Mesenchymal stem cell (in vitro differentiated cells and primary cell): Measurements from ENCODE around the gene CHCHD3.

Experiments
- DNase-seq: peaks from one replicate; pipeline ENCODE4 v3.0.0-alpha.2; 2013
- H2AFZ ChIP-seq: one replicate; pipeline ENCODE4 v1.6.1; 2013; ENCODE audit warnings: low read depth, mild to moderate bottlenecking, control low read depth, inconsistent platforms, low read length, moderate library complexity
- H2AK5ac ChIP-seq: 2 replicates; pipeline ENCODE4 v1.6.1; 2013; ENCODE audit warnings: low read length, moderate library complexity, mild to moderate bottlenecking, inconsistent platforms; ENCODE audit not compliant: severe bottlenecking
- H2BK120ac ChIP-seq: one replicate; pipeline ENCODE4 v1.6.1; 2013; ENCODE audit warnings: low read depth, mild to moderate bottlenecking, inconsistent platforms, low read length, moderate library complexity
- H2BK12ac ChIP-seq, 2 experiments: one replicate each; pipeline ENCODE4 v1.6.1; 2013; ENCODE audit warnings: inconsistent platforms in 2 of 2, low read length in 2 of 2, mild to moderate bottlenecking in 2 of 2, moderate library complexity in 2 of 2, control low read depth in 1 of 2
- H2BK15ac ChIP-seq: one replicate; pipeline ENCODE4 v1.6.1; 2013; ENCODE audit warnings: mild to moderate bottlenecking, low read depth, inconsistent platforms; ENCODE audit not compliant: poor library complexity, severe bottlenecking
- H2BK5ac ChIP-seq: 2 replicates; pipeline ENCODE4 v1.6.1; 2013; ENCODE audit warnings: low read depth, mild to moderate bottlenecking, low read length, control low read depth, inconsistent platforms; ENCODE audit not compliant: poor library complexity, severe bottlenecking
- H3K14ac ChIP-seq, 2 experiments: one replicate each; pipeline ENCODE4 v1.6.1; 2013; ENCODE audit warnings: inconsistent platforms in 2 of 2, low read length in 2 of 2, control low read depth in 1 of 2, mild to moderate bottlenecking in 1 of 2, moderate library complexity in 1 of 2
- H3K18ac ChIP-seq, 2 experiments: one replicate each; pipeline ENCODE4 v1.6.1; 2013; ENCODE audit warnings: inconsistent platforms in 2 of 2, low read length in 2 of 2, control low read depth in 1 of 2, low read depth in 1 of 2, mild to moderate bottlenecking in 1 of 2
- H3K23ac ChIP-seq, 2 experiments: one replicate each; pipeline ENCODE4 v1.6.1; 2013; ENCODE audit warnings: inconsistent platforms in 2 of 2, low read length in 2 of 2, mild to moderate bottlenecking in 2 of 2, moderate library complexity in 2 of 2, control low read depth in 1 of 2
- H3K27ac ChIP-seq: 2 replicates; pipeline ENCODE4 v1.5.1; 2013; ENCODE audit warnings: mild to moderate bottlenecking, moderate library complexity, low read length, control low read depth, inconsistent platforms; ENCODE audit not compliant: poor library complexity, severe bottlenecking
- H3K27me3 ChIP-seq, 2 experiments: 2 replicates each; pipeline versions ENCODE4 v1.6.1 to v1.7.0; 2013; ENCODE audit warnings: low read length in 2 of 2, mild to moderate bottlenecking in 2 of 2, moderate library complexity in 2 of 2, control low read depth in 1 of 2, inconsistent platforms in 1 of 2; ENCODE audit not compliant: control insufficient read depth in 1 of 2, insufficient read depth in 1 of 2
- H3K36me3 ChIP-seq, 2 experiments: 2 replicates each; pipeline versions ENCODE4 v1.6.1 to v1.7.0; 2013; ENCODE audit warnings: low read length in 2 of 2, control low read depth in 1 of 2, inconsistent platforms in 1 of 2, low read depth in 1 of 2, mild to moderate bottlenecking in 1 of 2; ENCODE audit not compliant: insufficient read depth in 2 of 2, control insufficient read depth in 1 of 2
- H3K4ac ChIP-seq, 2 experiments: one replicate each; pipeline ENCODE4 v1.6.1; 2013; ENCODE audit warnings: inconsistent platforms in 2 of 2, low read length in 2 of 2, mild to moderate bottlenecking in 2 of 2, moderate library complexity in 2 of 2, control low read depth in 1 of 2, low read depth in 1 of 2
- H3K4me1 ChIP-seq: 2 replicates; pipeline ENCODE4 v1.6.1; 2013; ENCODE audit warnings: low read depth, low read length, control low read depth; ENCODE audit not compliant: control insufficient read depth, insufficient read depth
- H3K4me2 ChIP-seq: 2 replicates; pipeline ENCODE4 v1.6.1; 2013; ENCODE audit warnings: low read length, mild to moderate bottlenecking, inconsistent platforms; ENCODE audit not compliant: poor library complexity, severe bottlenecking
- H3K4me3 ChIP-seq, 2 experiments: 2 replicates each; pipeline versions ENCODE4 v1.5.1 to v1.7.0; 2013; ENCODE audit warnings: low read length in 2 of 2, mild to moderate bottlenecking in 2 of 2, control low read depth in 1 of 2, low read depth in 1 of 2; ENCODE audit not compliant: insufficient read depth in 1 of 2
- H3K79me1 ChIP-seq: replicated peaks from 2 replicates; pipeline ENCODE4 v1.6.1; 2013; ENCODE audit warnings: mild to moderate bottlenecking, control low read depth, low read length, inconsistent platforms; ENCODE audit not compliant: poor library complexity, severe bottlenecking
- H3K9ac ChIP-seq: 2 replicates; pipeline ENCODE4 v1.7.0; 2013; ENCODE audit warnings: mild to moderate bottlenecking, low read length, moderate library complexity
- H3K9me3 ChIP-seq: 2 replicates; pipeline ENCODE4 v1.7.0; 2013; ENCODE audit warnings: mild to moderate bottlenecking, low read length; ENCODE audit not compliant: control insufficient read depth
- H4K8ac ChIP-seq: one replicate; pipeline ENCODE4 v1.6.1; 2013; ENCODE audit warnings: inconsistent platforms, mild to moderate bottlenecking, low read length, moderate library complexity
- H4K91ac ChIP-seq: one replicate; pipeline ENCODE4 v1.6.1; 2013; ENCODE audit warnings: mild to moderate bottlenecking, low read length, inconsistent platforms
- WGBS: methylation state at CpG from one replicate; pipeline ENCODE4 v1.1.7; 2013; ENCODE audit warnings: mixed read lengths; 5-methylcytosine and 5-hydroxymethylcytosine counted together

CHCHD3 gene

DNA sequence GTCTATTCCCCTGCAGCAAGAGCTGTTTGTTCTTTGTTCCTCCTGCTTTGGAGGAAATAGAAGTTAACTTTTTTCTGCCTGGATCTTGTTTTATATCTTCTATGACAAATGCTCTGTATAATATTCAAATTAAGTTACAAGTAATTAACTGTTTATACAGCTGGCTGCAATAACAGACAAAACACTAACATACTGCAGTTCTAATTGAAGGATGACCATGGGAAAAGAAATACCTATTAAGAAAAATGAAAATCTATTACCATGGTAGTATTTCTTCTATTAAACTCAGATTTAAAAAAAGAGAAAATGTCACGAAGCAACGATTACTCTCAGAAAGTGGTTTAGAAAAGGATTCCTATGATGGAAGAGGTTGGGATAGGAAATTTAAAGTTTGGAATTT lies 291.8 kb downstream of the CHCHD3 start:
- Histone ChIP-seq H3K27ac (no peak overlapping the region), H3K9me3 (peaks cover 6% of the 10 kb centered on the region), H2AFZ (no peak overlapping the region), H2BK15ac (no peak overlapping the region), H3K9ac (no peak overlapping the region), H2BK120ac (no peak overlapping the region), H3K18ac (no peak overlapping the region), H3K23ac (no peak overlapping the region), H3K4me3 (no peak overlapping the region), H3K27me3 (no peaks in the 10 kb centered on the region), H3K79me1 (peaks cover 22% of the 10 kb centered on the region), H3K14ac (no peak overlapping the region), H4K8ac (no peak overlapping the region), H2BK12ac (no peak overlapping the region), H4K91ac (no peak overlapping the region), H3K4ac (no peak overlapping the region), H3K4me2 (no peak overlapping the region), H2BK5ac (no peak overlapping the region), H2AK5ac (no peak overlapping the region), H3K4me1 (peaks cover 6% of the 10 kb centered on the region), H3K36me3 (peaks cover 6 to 46% of the 10 kb centered on the region in 2 experiments)
- WGBS: 96% methylated on average over 2 of the region's 2 CpGs
- DNase-seq: no peak

DNA sequence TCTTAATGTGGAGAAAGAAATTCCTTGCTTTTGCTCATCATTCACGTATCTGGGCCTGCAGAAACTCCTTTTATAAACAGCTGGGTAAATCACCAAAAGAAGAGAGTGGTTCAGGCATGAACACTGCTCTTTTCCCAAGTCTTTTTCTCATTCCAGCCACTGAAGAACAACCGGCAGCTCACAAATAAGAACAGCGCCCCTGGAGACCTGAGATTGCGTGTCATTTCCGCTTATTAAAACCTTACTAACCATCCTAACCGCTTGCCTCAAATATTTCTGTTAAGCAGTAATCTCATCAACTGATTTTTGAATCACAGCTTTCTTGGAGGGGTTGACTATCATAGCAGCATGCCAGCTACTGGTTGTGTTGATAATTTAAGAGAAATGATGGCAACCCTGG lies 292.6 kb downstream of the CHCHD3 start:
- WGBS: 96% methylated on average over 6 of the region's 6 CpGs
- H4K91ac ChIP-seq: no peak overlapping the region
- H2BK15ac ChIP-seq: no peak overlapping the region
- no peak overlapping the region for H2BK120ac ChIP-seq
- H3K79me1 ChIP-seq: peaks cover 19% of the 10 kb centered on the region
- no peak overlapping the region for H3K4ac ChIP-seq
- H3K27me3 ChIP-seq: no peaks in the 10 kb centered on the region
- H4K8ac ChIP-seq: no peak overlapping the region
- H3K18ac ChIP-seq: no peak overlapping the region
- peaks cover 6% of the 10 kb centered on the region for H3K9me3 ChIP-seq
- no peak overlapping the region for H3K27ac ChIP-seq
- no peak overlapping the region for H2AK5ac ChIP-seq
- no peak overlapping the region for H3K4me2 ChIP-seq
- no peak for DNase-seq
- no peak overlapping the region for H3K9ac ChIP-seq
- peaks cover 6% of the 10 kb centered on the region for H3K4me1 ChIP-seq
- H3K36me3 ChIP-seq: peaks cover 6 to 48% of the 10 kb centered on the region in 2 experiments
- no peak overlapping the region for H3K23ac ChIP-seq
- no peak overlapping the region for H2BK5ac ChIP-seq
- H2AFZ ChIP-seq: no peak overlapping the region
- H3K14ac ChIP-seq: no peak overlapping the region
- H2BK12ac ChIP-seq: no peak overlapping the region
- no peak overlapping the region for H3K4me3 ChIP-seq

DNA sequence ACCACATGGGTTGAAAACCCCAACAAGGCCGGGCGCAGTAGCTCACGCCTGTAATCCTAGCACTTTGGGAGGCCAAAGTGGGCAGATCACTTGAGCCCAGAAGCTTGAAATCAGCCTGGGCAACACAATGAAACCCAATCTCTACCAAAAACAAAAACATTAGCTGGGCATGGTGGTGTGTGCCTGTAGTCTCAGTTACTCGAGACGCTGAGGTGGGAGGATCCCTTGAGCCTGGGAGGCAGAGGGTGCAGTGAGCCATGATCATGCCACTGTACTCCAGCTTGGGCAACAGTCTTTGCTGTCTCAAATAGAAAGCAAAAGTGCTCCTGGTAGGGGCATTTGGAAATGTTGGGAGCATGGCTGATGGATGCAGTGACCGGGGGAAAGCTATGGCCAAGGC lies 296.0 kb downstream of the CHCHD3 start:
- peaks cover 10% of the 10 kb centered on the region for H3K4me1 ChIP-seq
- no peak overlapping the region for H2AFZ ChIP-seq
- no peak for DNase-seq
- H3K27ac ChIP-seq: no peak overlapping the region
- H2BK12ac ChIP-seq: no peak overlapping the region
- H3K27me3 ChIP-seq: no peaks in the 10 kb centered on the region
- H3K9me3 ChIP-seq: peaks cover 6% of the 10 kb centered on the region
- H3K14ac ChIP-seq: no peak overlapping the region
- H2BK15ac ChIP-seq: no peak overlapping the region
- no peak overlapping the region for H4K8ac ChIP-seq
- no peak overlapping the region for H4K91ac ChIP-seq
- no peak overlapping the region for H3K4me3 ChIP-seq
- H3K18ac ChIP-seq: no peak overlapping the region
- H3K79me1 ChIP-seq: peaks cover 9% of the 10 kb centered on the region
- WGBS: 100% methylated on average over 6 of the region's 6 CpGs
- H2BK120ac ChIP-seq: no peak overlapping the region
- H2BK5ac ChIP-seq: no peak overlapping the region
- H3K4ac ChIP-seq: no peak overlapping the region
- H3K36me3 ChIP-seq: peaks cover 3 to 24% of the 10 kb centered on the region in 2 experiments
- no peak overlapping the region for H3K23ac ChIP-seq
- H3K9ac ChIP-seq: no peak overlapping the region
- H2AK5ac ChIP-seq: no peak overlapping the region
- H3K4me2 ChIP-seq: no peak overlapping the region

DNA sequence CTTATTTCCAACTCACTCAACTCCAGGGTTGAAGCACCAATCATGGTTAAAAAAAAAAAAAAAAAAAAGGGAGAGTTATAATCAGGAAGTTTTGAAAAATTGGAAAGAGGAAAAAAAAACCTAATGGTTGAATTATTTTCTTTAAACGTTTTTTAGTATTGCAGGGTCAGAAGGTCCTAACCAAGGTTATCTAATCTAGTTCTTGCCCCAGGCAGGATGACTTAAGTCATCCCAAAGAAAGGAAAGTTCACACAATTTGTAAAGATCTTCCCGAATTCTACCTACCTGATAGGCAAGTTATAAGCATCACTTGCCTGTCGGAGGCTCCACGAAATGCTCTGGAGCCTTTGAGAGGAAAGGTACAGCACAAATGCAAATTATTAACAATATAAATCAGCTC lies 297.5 kb downstream of the CHCHD3 start:
- 94% methylated on average over 4 of the region's 4 CpGs for WGBS

More for the DNA sequence above, 297.5 kb downstream of the CHCHD3 start:
- Histone ChIP-seq H2AFZ (no peak overlapping the region), H3K4me1 (peaks cover 10% of the 10 kb centered on the region), H4K8ac (no peak overlapping the region), H4K91ac (no peak overlapping the region), H3K18ac (no peak overlapping the region), H3K9ac (no peak overlapping the region), H3K4me2 (no peak overlapping the region), H2BK15ac (no peak overlapping the region), H2BK5ac (no peak overlapping the region), H3K9me3 (peaks cover 6% of the 10 kb centered on the region), H3K4me3 (no peak overlapping the region), H2BK120ac (no peak overlapping the region), H2BK12ac (no peak overlapping the region), H3K27me3 (no peaks in the 10 kb centered on the region), H3K4ac (no peak overlapping the region), H3K14ac (no peak overlapping the region), H3K36me3 (peaks cover 3 to 21% of the 10 kb centered on the region in 2 experiments), H3K79me1 (peaks cover 9% of the 10 kb centered on the region), H3K23ac (no peak overlapping the region), H2AK5ac (no peak overlapping the region), H3K27ac (peak overlapping the region; percentile 44)
- no peak for DNase-seq
